Astrocyte (in vitro differentiated cells and primary cell): ENCODE results near the gene SMC1B. TPM values are rescaled to one million over a fixed set of nuclear protein-coding genes. Genes with fewer than 3 reads are reported as not detected.
A peak's percentile ranks its signal among the peaks of the same experiment; 100 is the strongest.

Experiments
- DNase-seq: peaks from one replicate; pipeline ENCODE4 v3.0.0-alpha.2; 2010; ENCODE audit warnings: low read depth
- FAIRE-seq: peaks from 2 replicates; lab custom pipeline; 2011; peaks lifted over from hg19 to GRCh38; lab: Jason Lieb, UNC
- H2AFZ ChIP-seq: 2 replicates; pipeline ENCODE4 v1.6.0; 2012; ENCODE audit warnings: low read depth, low read length, inconsistent platforms
- H3K27ac ChIP-seq: 2 replicates; pipeline ENCODE4 v1.5.1; 2011; ENCODE audit warnings: low read depth, low read length, inconsistent platforms
- H3K27me3 ChIP-seq: 2 replicates; pipeline ENCODE4 v1.6.0; 2011; ENCODE audit warnings: low read length, inconsistent platforms; ENCODE audit not compliant: insufficient read depth
- H3K36me3 ChIP-seq: 2 replicates; pipeline ENCODE4 v1.5.1; 2011; ENCODE audit warnings: low read length, inconsistent platforms; ENCODE audit not compliant: insufficient read depth
- H3K4me1 ChIP-seq: 2 replicates; pipeline ENCODE4 v1.5.1; 2011; ENCODE audit warnings: low read length, inconsistent platforms; ENCODE audit not compliant: insufficient read depth
- H3K4me2 ChIP-seq: 2 replicates; pipeline ENCODE4 v1.6.0; 2012; ENCODE audit warnings: low read length, inconsistent platforms
- H3K4me3 ChIP-seq: 2 replicates; pipeline ENCODE4 v1.5.1; 2011; ENCODE audit warnings: low read depth, mild to moderate bottlenecking, low read length, inconsistent platforms; ENCODE audit not compliant: insufficient read depth
- H3K79me2 ChIP-seq: 2 replicates; pipeline ENCODE4 v1.6.0; 2012; ENCODE audit warnings: mild to moderate bottlenecking, low read length, inconsistent platforms; ENCODE audit not compliant: insufficient read depth
- H3K9ac ChIP-seq: 2 replicates; pipeline ENCODE4 v1.6.0; 2012; ENCODE audit warnings: mild to moderate bottlenecking, low read length, inconsistent platforms
- H3K9me3 ChIP-seq: 2 replicates; pipeline ENCODE4 v1.5.1; 2012; ENCODE audit warnings: low read depth, mild to moderate bottlenecking, low read length, inconsistent platforms; ENCODE audit not compliant: insufficient read depth
- H4K20me1 ChIP-seq: 2 replicates; pipeline ENCODE4 v1.6.0; 2012; ENCODE audit warnings: low read length, inconsistent platforms; ENCODE audit not compliant: insufficient read depth
- H3K27ac Mint-ChIP-seq: one replicate; pipeline ENCODE4 v1.8.0; 2021; ENCODE audit warnings: mild to moderate bottlenecking, mixed read lengths; ENCODE audit not compliant: unreplicated experiment
- H3K27me3 Mint-ChIP-seq: one replicate; pipeline ENCODE4 v1.8.0; 2021; ENCODE audit warnings: low read depth, mixed read lengths; ENCODE audit not compliant: unreplicated experiment
- H3K36me3 Mint-ChIP-seq: one replicate; pipeline ENCODE4 v1.8.0; 2021; ENCODE audit warnings: low read depth, mixed read lengths; ENCODE audit not compliant: unreplicated experiment
- H3K4me1 Mint-ChIP-seq: one replicate; pipeline ENCODE4 v1.8.0; 2021; ENCODE audit warnings: low read depth, mixed read lengths; ENCODE audit not compliant: unreplicated experiment
- H3K4me3 Mint-ChIP-seq: one replicate; pipeline ENCODE4 v1.8.0; 2021; ENCODE audit warnings: mild to moderate bottlenecking, moderate library complexity, mixed read lengths; ENCODE audit not compliant: unreplicated experiment
- H3K9me3 Mint-ChIP-seq: one replicate; pipeline ENCODE4 v1.8.0; 2021; ENCODE audit warnings: mild to moderate bottlenecking, mixed read lengths; ENCODE audit not compliant: unreplicated experiment
- CTCF ChIP-seq: IDR thresholded peaks from 2 replicates; pipeline ENCODE4 v1.5.1; 2011; ENCODE audit warnings: low read depth, mild to moderate bottlenecking, inconsistent platforms, low read length, moderate library complexity; ENCODE audit not compliant: insufficient read depth
- EZH2 ChIP-seq: IDR thresholded peaks from 2 replicates; pipeline ENCODE4 v1.6.1; 2012; ENCODE audit warnings: mild to moderate bottlenecking, low read length, inconsistent platforms; ENCODE audit not compliant: insufficient read depth
- total RNA-seq: library from RNA; stranded (reverse); gene quantifications from 2 replicates; pipeline ENCODE4 v1.2.1, GENCODE V29; 2021

SMC1B gene
- total RNA-seq, 1 donor from 2014 or later: not detected

DNA sequence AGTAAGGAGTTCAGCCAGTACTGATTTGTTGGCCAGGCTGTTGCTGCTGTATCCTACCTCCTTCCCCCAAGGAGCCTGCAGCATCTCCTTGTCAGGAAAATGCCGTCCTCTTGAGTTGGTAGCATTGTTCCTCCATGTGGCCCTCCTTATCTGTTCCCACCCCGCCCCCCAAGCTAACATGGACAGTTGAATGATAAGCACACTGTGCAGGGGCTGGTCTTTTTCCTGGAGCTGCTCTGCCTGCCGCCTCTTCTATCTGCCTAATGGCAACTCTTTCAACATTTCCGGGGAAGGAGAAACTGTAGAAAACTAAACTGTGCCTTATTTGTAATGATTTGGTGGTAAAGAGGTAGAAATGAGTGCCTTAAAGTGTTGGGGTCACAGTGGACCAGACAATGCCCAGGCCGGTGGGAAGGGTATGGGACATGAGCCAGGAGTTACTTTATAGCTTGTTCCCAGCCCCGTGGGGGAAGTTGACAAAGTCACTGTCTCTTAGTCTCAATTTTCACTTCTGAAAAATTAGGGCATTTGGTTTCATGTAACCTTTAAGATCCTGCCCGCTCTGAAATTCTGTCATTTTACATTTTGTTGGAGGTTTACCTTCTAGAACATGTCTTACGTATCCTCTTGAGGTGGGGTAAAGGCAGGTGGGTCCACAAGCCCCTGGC, 99.2 kb downstream of the SMC1B start:
- Mint-ChIP-seq H3K4me1 (peaks cover 23% of the 10 kb centered on the region), H3K27me3 (no peaks in the 10 kb centered on the region), H3K36me3 (peaks cover 4% of the 10 kb centered on the region), H3K9me3 (no peaks in the 10 kb centered on the region), H3K27ac (no peak overlapping the region), H3K4me3 (no peak overlapping the region)
- H3K4me2 ChIP-seq: no peak overlapping the region
- peaks cover 28% of the 10 kb centered on the region for H4K20me1 ChIP-seq
- DNase-seq (no peak), FAIRE-seq (no peak)
- H3K79me2 ChIP-seq: peaks cover 60% of the 10 kb centered on the region
- no peaks in the 10 kb centered on the region for H3K9me3 ChIP-seq
- no peak for TF ChIP-seq CTCF
- no peaks in the 10 kb centered on the region for H3K36me3 ChIP-seq
- no peak overlapping the region for H3K4me3 ChIP-seq
- no peak overlapping the region for H3K9ac ChIP-seq
- no peaks in the 10 kb centered on the region for H3K27me3 ChIP-seq
- H2AFZ ChIP-seq: no peak overlapping the region
- peaks cover 27% of the 10 kb centered on the region for H3K4me1 ChIP-seq
- no peak overlapping the region for H3K27ac ChIP-seq

- no peak for TF ChIP-seq CTCF
- no peak for TF ChIP-seq EZH2
These were observed 100.5 kb downstream of the SMC1B start for GRCh38 chr22:45312856-45313255.

GRCh38 chr22:45312415-45312814, 101.0 kb downstream of the SMC1B start:
- H2AFZ ChIP-seq: no peak overlapping the region
- H3K9me3 ChIP-seq: no peaks in the 10 kb centered on the region
- H3K4me1 ChIP-seq: peaks cover 12% of the 10 kb centered on the region
- H3K4me2 ChIP-seq: no peak overlapping the region
- no peak for TF ChIP-seq EZH2
- TF ChIP-seq CTCF: no peak
- FAIRE-seq (no peak), DNase-seq (no peak)
- H3K4me3 ChIP-seq: no peak overlapping the region
- no peaks in the 10 kb centered on the region for H3K9me3 Mint-ChIP-seq
- H3K27me3 Mint-ChIP-seq: no peaks in the 10 kb centered on the region
- H3K27ac ChIP-seq: no peak overlapping the region
- peaks cover 13% of the 10 kb centered on the region for H3K4me1 Mint-ChIP-seq
- H3K9ac ChIP-seq: no peak overlapping the region
- H3K36me3 ChIP-seq: no peaks in the 10 kb centered on the region
- no peak overlapping the region for H3K27ac Mint-ChIP-seq
- H4K20me1 ChIP-seq: peaks cover 28% of the 10 kb centered on the region
- H3K79me2 ChIP-seq: peaks cover 60% of the 10 kb centered on the region
- H3K27me3 ChIP-seq: no peaks in the 10 kb centered on the region
- H3K4me3 Mint-ChIP-seq: no peak overlapping the region
- H3K36me3 Mint-ChIP-seq: peaks cover 4% of the 10 kb centered on the region

More at GRCh38 chr22:45312856-45313255, 100.5 kb downstream of the SMC1B start:
- Histone ChIP-seq H3K9me3 (no peaks in the 10 kb centered on the region), H2AFZ (no peak overlapping the region), H3K4me1 (peaks cover 16% of the 10 kb centered on the region), H3K79me2 (peaks cover 60% of the 10 kb centered on the region), H3K4me2 (no peak overlapping the region), H3K9ac (no peak overlapping the region), H3K36me3 (no peaks in the 10 kb centered on the region), H3K4me3 (no peak overlapping the region), H3K27me3 (no peaks in the 10 kb centered on the region), H3K27ac (no peak overlapping the region), H4K20me1 (peaks cover 28% of the 10 kb centered on the region)
- Mint-ChIP-seq H3K36me3 (peaks cover 4% of the 10 kb centered on the region), H3K4me3 (peak overlapping the region; percentile 29), H3K27ac (no peak overlapping the region), H3K4me1 (peaks cover 14% of the 10 kb centered on the region), H3K9me3 (no peaks in the 10 kb centered on the region), H3K27me3 (no peaks in the 10 kb centered on the region)
- DNase-seq (no peak), FAIRE-seq (no peak)
